Activated CD4-positive, alpha-beta T cell treated with anti-CD3 and anti-CD28 coated beads, Interleukin-2, amount 50 U/mL, for 16 hours (primary cell): ENCODE results near the gene GAGE12E.
"Not testable (repeated sequence)": the region's sequence is repeated elsewhere in the genome, so short reads cannot be mapped to it uniquely, and the experiment has no call there.

Experiments used
- DNase-seq: peaks from one replicate; pipeline ENCODE4 v3.0.0-alpha.2; 2020

GAGE12E gene, protein sequence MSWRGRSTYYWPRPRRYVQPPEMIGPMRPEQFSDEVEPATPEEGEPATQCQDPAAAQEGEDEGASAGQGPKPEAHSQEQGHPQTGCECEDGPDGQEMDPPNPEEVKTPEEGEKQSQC

DNA sequence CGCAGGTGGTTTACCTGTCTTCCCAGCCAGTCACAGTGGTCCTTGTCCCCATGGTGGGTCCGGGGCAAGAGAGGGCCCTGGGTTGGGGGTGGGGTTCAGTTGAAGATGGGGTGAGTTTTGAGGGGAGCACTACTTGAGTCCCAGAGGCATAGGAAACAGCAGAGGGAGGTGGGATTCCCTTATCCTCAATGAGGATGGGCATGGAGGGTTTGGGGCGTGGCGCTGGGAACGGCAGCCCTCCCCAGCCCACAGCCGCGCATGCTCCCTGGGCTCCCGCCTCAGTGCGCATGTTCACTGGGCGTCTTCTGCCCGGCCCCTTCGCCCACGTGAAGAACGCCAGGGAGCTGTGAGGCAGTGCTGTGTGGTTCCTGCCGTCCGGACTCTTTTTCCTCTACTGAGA, at the start of gene GAGE12E:
Gene GAGE12E, plus strand, starts transcription at position 301 of the 400 bp plus-strand sequence. CDS start 1,155 bp downstream, outside the sequence.
- not testable (repeated sequence) for DNase-seq

GRCh38 chrX:49531877-49532276, 19.2 kb upstream of the GAGE12E start, which contains the start of gene GAGE12C:
Gene GAGE12C (plus strand): TSS chrX:49532177. CDS start chrX:49533332, 1,155 bp downstream.
- not testable (repeated sequence) for DNase-seq

DNA sequence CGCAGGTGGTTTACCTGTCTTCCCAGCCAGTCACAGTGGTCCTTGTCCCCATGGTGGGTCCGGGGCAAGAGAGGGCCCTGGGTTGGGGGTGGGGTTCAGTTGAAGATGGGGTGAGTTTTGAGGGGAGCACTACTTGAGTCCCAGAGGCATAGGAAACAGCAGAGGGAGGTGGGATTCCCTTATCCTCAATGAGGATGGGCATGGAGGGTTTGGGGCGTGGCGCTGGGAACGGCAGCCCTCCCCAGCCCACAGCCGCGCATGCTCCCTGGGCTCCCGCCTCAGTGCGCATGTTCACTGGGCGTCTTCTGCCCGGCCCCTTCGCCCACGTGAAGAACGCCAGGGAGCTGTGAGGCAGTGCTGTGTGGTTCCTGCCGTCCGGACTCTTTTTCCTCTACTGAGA, 9.7 kb upstream of the GAGE12E start, which contains the start of gene GAGE12D:
Gene GAGE12D, plus strand, starts transcription at position 301 of the 400 bp plus-strand sequence. CDS start 1,155 bp downstream, outside the sequence.
- DNase-seq: not testable (repeated sequence)

GRCh38 chrX:49560542-49560941, 9.5 kb downstream of the GAGE12E start, which contains the start of gene GAGE12F:
Gene GAGE12F (plus strand): TSS chrX:49560842. CDS start chrX:49561997, 1,155 bp downstream.
- not testable (repeated sequence) for DNase-seq

DNA sequence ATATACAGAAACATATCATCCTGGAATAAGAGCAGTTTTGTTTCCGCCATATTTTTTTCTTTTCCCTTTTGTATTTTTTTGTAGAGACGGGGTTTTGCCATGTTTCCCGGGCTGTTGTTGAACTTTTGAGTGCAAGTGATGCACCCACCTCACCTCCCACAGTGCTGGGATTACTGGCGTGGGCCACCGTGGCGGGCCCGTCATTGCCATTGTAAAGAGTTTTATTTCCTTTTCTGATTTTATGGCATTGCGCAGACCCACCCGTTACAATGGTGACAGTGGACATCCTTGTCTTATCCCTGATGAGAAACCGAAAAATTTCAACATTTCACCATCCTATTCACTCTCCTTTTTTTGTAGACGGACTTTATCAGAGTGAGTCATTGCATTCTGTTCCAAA, 17.6 kb downstream of the GAGE12E start:
- not testable (repeated sequence) for DNase-seq

GRCh38 chrX:49569152-49569551, 18.1 kb downstream of the GAGE12E start:
- DNase-seq: not testable (repeated sequence)

GRCh38 chrX:49570100-49570499, 19.0 kb downstream of the GAGE12E start, which contains the start of gene GAGE12G:
Gene GAGE12G (plus strand): TSS chrX:49570400. CDS start chrX:49571555, 1,155 bp downstream.
- not testable (repeated sequence) for DNase-seq

DNA sequence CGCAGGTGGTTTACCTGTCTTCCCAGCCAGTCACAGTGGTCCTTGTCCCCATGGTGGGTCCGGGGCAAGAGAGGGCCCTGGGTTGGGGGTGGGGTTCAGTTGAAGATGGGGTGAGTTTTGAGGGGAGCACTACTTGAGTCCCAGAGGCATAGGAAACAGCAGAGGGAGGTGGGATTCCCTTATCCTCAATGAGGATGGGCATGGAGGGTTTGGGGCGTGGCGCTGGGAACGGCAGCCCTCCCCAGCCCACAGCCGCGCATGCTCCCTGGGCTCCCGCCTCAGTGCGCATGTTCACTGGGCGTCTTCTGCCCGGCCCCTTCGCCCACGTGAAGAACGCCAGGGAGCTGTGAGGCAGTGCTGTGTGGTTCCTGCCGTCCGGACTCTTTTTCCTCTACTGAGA, 28.6 kb downstream of the GAGE12E start, which contains the start of gene GAGE12H:
Gene GAGE12H, plus strand, starts transcription at position 301 of the 400 bp plus-strand sequence. CDS start 1,155 bp downstream, outside the sequence.
- not testable (repeated sequence) for DNase-seq

- DNase-seq: not testable (repeated sequence)
Measured at GRCh38 chrX:49589196-49589595, 38.1 kb downstream of the GAGE12E start, which contains the start of gene GAGE2A. Gene GAGE2A (plus strand): TSS chrX:49589496. CDS start chrX:49590651, 1,155 bp downstream.

DNA sequence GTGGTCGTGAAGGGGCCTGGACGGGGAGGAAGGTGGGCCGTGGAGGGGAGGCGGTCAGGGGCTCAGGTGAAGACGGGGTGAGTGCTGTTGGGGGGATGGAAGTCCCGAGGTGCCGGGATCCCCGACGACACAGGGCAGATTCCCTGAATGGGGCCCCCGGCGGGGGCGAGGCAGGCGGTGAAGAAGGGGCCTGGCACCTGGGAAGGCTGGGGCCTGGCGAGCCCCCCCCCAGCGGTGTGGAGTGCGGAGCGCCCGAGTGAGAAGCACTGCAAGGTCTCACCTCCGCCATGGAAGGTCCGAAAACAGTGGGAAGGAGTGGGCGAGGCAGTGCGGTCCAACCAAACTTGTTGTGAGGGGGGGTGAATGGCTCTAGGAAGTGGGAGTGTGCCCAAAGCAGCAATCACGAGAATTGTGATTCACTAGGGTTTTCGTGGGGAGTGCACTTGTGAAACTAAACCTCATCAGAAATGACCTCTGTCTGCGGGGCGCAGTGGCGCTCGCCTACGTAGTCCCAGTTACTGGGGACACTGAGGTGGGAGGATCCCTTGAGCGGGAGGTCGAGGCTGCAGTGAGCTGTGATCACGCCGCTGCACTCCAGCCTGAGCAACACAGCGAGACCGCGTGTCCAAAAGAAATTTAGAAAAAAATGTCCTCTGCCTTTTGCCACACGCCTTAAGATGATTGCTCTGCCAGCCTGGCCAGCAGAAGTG, 38.8 kb downstream of the GAGE12E start:
- peak; percentile 12 for DNase-seq

- DNase-seq: not testable (repeated sequence)
Measured at GRCh38 chrX:49590488-49590887, 39.4 kb downstream of the GAGE12E start.

DNA sequence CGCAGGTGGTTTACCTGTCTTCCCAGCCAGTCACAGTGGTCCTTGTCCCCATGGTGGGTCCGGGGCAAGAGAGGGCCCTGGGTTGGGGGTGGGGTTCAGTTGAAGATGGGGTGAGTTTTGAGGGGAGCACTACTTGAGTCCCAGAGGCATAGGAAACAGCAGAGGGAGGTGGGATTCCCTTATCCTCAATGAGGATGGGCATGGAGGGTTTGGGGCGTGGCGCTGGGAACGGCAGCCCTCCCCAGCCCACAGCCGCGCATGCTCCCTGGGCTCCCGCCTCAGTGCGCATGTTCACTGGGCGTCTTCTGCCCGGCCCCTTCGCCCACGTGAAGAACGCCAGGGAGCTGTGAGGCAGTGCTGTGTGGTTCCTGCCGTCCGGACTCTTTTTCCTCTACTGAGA, 47.6 kb downstream of the GAGE12E start, which contains the start of gene GAGE1:
Gene GAGE1, plus strand, starts transcription at position 301 of the 400 bp plus-strand sequence. CDS start 1,155 bp downstream, outside the sequence.
- not testable (repeated sequence) for DNase-seq
